HG03135 (cell line): ENCODE measurements around the gene PRKCE.

ENCODE experiments used
- ATAC-seq: cut with Tn5 transposase; IDR thresholded peaks from one replicate; pipeline ENCODE4 v1.9.1; 2021; ENCODE audit warnings: mild to moderate bottlenecking, moderate library complexity; ENCODE audit not compliant: unreplicated experiment

Gene PRKCE

DNA sequence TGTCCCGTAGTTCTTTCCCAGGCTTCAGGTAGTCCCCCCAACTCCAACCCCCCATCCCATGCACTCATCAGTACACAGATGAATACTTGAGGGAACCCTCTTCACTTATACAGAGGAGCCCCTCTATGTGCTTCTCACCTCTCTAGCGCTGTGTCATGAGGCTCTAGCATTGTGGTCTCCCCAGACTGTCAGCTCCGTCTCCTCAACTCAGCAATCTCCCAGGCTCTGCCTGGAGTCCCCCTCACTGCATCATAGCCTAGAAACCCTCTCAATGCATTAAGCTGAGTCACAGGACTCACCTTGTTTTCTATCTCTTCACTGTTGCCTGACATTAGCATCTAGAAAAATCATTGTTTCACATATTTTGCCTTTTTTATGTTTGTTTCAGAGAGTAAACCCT is 20.2 kb upstream of the PRKCE start:
- ATAC-seq: no peak

DNA sequence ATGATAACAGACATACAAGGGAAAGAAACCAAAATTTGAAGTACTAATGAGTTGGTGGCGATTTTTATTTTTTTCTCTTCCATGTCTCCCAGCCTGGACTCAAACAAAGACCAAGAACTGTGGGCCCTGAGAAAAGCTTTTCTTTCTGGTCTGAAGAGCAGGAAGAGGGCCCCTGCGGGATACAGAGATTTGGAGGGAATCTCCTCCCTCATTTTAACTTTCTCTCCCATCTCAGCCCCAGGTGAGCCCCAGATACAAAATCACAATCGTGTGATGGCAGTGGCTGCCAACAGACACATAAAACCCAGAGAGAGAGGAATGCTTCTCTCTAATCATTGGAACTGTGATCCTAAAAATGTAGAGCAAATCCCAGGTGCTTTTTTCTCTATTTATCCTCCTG is 19.5 kb upstream of the PRKCE start:
- no peak for ATAC-seq

DNA sequence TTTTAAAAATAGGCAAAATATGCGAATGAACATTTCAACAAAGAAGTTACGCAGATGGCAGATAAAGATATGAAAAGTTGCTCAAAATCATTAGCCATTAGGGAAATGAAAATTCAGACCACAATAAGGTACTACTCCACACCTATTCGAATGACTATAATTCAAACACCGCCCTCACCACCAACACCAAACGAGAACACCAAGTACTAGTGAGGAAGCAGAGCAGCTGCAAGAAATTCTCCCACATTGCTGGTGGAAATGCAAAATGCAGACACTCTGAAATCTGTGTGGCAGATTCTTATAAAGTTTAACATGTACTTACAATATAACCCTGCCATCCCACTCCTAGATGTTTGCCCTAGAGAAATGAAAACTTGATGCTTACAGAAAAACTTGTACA is 17.3 kb upstream of the PRKCE start:
- ATAC-seq: no peak

DNA sequence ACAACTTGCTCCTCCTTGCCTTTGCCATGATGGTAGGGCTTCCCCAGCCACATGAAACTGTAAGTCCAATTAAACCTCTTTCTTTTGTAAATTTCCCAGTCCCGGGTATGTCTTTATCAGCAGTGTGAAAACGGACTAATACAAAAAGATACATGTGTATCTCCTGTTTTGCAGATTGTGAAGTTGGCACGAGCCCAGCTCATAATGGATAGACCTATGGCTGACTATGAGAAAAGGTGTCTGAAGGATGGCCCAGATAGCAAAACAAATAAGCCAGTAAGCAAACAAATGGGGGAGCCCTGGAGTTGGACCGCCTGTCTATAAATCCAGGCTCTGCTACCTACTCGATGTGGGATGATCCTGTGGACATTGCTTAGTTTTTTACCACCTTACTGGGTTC is 15.5 kb upstream of the PRKCE start:
- no peak for ATAC-seq

- ATAC-seq: peak; percentile 59
These were observed 14.0 kb upstream of the PRKCE start for GRCh38 chr2:45637440-45637839.

DNA sequence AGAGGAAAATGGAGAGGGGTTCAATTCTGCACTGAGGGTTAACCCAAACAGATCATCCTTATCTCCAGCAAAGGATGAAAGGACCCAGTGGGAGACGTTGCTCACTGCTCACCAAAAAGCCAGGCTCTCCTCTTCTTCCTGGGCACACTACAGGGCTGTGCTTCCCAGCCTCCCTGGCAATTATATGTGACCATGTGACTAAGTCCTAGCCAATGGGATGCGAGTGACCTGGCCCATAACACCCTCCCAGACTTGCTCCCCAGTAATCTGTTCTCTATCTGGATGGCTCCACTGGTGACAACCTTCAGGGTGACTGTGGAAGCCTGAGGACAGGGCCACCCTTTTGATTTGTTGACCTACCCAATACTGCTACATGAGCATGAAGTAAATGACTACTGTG is 10.9 kb upstream of the PRKCE start:
- ATAC-seq: no peak

DNA sequence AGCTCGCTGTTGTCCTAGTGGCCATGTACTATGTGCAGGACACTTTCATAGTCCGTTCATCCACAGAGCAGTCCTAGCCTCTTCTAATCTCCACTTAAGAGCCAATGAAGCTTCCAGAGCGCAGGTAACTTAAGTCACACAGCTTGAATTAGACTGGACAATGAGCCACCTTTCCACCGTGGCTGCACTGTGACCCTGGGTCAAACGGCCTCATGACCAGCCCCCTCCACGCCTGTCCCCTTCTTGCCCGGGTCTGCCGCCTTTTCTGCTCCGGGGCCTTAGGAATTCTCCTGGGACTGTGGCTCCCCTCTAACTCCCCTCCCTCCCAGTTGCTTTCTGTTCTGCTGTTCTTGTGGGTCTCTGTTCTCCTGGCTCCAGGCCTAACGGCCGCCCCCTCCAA is 8.4 kb upstream of the PRKCE start:
- no peak for ATAC-seq

DNA sequence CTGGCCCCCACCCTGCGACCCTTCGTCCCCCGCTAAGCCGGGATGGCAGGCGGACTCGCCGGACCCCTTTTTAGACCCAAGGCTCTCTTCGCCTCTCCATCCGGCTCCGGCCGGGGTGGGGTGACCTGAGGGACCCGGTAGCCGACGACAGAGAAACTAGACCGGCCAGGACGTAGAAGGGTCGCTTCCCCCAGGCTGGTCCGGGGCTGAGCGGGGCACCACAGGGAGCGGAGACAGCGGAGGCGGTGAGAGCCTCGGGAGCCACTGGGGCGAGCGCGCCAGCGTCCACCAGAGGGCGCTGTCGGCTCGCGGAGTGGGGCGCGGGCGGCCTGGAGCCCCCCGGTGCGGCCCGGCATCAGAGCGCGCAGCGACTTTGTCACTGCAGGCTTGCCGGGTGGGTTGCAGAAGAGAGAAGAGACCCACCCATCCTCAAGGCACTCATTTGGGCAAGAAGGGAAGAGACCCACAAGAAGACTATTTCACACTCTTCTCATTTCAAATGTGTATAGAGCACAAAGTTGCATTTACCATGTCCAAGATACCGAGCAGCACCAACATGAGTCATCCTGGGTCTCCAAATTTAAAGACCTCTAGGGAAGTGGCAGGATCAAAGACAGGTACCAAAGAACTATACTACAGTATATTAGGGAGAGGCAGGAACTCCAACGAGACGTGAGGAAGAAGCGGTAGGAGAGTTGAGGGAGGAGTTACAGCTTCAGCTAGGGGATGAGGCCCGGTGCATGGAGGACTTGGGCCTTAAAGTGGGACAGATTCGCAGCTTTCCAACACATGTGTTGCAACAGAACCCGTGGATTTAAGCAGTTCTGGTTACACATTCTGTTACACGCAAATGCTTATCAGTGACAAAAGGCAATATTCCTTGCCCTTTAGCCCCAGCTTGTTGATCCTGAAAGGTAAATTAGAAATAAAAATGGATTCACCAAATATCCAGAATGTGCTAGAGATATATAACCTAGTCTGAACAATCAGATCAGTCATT is 7.6 kb upstream of the PRKCE start:
- ATAC-seq: peak; percentile 59

GRCh38 chr2:45646289-45646688 is 5.2 kb upstream of the PRKCE start:
- no peak for ATAC-seq

GRCh38 chr2:45647356-45647755 is 4.1 kb upstream of the PRKCE start:
- no peak for ATAC-seq

GRCh38 chr2:45647986-45648520 is 3.4 kb upstream of the PRKCE start:
- ATAC-seq: no peak

DNA sequence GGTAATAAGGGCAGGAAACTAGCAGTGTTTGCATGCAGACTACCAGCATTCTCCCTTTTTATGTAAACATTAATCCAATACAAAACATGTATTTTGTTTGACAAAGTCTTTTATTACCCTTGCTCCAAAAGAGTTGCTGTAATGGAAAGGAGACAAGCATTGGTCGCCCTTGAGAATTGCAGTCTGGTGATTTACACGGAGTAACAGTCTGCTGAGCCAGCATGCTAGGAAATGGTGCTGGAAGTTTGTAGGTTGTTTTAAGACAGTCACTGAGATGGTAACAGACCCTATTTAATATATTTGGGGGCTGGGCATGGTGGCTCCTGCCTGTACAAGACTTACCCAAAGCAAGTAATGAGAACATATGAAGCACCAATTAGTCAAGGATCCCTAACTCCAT is 2.8 kb upstream of the PRKCE start:
- no peak for ATAC-seq

DNA sequence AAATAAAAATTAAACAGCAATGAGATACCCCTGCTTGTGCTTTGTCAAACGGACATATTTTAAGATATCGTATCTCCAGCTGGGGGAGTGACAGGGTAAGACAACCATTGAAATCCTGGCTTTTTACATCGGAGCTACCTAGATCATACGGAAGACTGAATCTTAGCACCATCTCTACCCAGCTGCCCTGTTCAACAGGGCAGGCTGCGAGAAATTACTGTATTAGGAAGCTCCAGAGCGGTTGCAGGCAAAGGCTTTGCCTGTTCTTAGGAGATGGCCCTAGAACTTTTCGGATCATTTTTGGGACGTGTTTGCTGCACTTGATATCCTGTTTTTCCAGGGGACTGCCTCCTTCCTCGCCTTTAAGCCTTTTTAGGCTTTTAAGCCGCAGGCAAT is 2.0 kb upstream of the PRKCE start:
- no peak for ATAC-seq

DNA sequence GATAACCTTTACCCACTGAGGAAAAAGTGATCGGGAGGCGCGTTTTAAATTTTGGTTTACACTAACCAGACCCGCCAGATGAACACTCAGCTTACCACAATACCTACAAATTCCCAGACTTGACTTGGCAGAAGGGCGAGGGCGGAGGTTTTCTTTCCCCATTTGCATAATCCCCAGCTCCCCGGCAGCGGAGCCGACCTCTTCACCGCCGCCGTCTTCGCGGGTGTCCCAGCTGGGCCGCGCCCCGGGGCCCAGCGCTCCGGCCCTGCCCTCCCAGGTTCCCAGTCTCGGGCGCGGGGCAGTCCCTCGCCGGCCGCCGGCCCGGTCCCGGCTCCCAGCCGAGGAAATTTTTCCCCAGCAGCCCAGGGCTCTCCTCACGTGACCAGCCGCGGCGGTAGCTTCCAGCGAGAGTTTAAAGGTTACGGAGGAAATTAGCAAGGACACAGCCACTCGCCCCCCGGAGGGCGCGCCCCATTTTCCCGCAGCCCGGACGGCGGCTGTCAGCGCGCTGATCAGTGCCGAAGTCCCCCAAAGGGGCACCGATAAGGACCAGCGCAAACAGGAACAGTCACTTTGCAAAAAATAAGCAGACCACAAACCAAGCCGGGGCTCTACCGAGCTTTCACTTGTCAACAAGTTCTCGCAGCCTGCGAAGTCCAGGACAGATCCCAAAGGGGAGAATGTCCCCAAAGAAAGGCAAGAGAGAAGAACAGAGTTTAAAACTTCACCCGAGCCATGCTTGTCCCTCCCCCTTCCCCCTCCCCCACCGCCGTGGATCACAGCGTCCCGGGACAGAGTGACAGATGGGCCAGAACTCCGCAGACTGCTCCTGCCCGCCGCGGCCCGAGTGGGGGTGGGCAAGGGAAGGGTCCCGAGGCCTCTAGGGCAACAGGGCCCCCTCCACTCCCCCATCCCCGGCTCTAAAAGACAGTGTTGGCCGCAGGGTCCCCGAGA is 1.3 kb upstream of the PRKCE start:
- ATAC-seq: peak; percentile 21

DNA sequence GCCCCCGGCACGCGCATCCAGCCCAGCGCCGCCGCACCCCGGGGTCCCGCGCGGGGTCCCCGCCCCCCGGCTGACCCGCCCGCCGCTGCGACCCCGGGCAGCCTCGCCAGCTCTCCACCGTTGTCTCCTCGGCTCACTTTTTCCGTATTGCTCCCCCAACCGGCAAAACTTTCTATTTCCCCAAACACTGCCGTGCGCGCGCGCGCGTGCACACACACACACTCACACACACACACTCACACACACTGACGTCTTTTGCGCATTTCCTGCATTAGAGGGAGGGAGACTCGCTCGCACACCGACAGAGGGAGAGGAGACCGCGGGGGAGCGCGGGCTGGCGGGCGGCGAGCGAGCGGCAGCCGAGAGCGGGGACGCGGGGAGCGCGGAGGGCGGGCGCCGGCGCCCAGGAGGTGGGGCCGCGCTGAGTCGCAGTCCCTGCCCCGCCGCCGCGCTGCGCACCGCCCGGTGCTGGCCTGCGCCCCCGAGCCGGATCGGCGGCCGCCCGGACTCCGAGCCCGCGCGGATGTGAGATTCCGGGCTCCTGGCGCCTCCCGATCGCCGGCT is 542 bp upstream of the PRKCE start:
- peak; percentile 78 for ATAC-seq

- ATAC-seq: no peak
These were observed 886 bp downstream of the PRKCE start for GRCh38 chr2:45652090-45653031.

- no peak for ATAC-seq
These were observed 1.8 kb downstream of the PRKCE start for GRCh38 chr2:45653122-45653913.

DNA sequence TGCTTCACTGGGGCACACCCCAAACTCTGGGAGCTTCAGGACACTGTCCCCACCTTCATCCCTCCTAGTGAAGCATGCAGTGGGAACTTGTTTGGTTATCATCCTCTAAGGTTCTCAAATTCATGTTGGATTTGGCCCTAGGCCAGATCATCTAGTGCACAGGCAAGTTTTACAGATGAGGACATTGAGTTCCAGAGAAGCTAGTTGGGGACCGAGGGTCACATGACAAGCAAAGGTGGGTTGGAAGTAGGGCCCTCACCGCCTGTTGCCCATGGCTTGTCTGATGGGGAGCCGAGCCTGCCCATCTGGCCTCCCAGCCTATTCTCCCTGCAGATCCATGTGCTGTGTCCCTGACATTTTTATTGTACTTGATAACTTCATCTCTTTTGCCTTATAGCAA is 2.8 kb downstream of the PRKCE start:
- no peak for ATAC-seq

DNA sequence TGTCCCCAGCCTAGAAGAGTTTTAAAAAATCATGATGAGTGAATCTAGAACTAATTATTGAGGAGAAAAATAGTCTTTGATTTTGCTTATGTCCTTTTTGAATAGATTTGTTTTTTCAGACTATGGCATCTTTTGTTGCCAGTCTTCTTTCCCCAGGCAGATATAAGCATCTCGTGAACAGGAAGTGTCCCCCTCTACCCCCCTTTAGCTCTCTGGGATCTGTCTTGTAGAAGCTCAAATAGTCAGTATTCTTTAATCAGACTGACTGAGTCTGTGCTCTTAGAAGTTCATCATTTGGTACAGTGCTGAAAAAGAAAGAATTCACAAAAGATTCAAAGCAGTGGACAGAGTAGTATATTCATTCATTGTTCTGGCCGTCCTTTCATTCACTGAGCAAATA is 10.4 kb downstream of the PRKCE start:
- ATAC-seq: no peak
